Measurements from ENCODE around the gene SURF4. TPM values are rescaled to one million over a fixed set of nuclear protein-coding genes. Genes with fewer than 3 reads are reported as not detected.

Gene SURF4
- polyA plus RNA-seq (ENCODE audit: insufficient read length) = 157 TPM
- long read RNA-seq, donor 1, transcript SURF4-202 (6 exons, 2,984 nt) = major isoform, 80 of 93 reads
- long read RNA-seq, donor 1, partial matches to known transcripts = 13 of 93 reads
- long read RNA-seq, donor 1, other reads (novel, unspliced or antisense) = 0 of 93 reads
- long read RNA-seq, donor 2, transcript SURF4-202 (6 exons, 2,984 nt) = major isoform, 63 of 63 reads
- long read RNA-seq, donor 2, partial matches to known transcripts = 0 of 63 reads
- long read RNA-seq, donor 2, other reads (novel, unspliced or antisense) = 0 of 63 reads
- long read RNA-seq, donor 3, transcript SURF4-202 (6 exons, 2,984 nt) = major isoform, 24 of 24 reads
- long read RNA-seq, donor 3, partial matches to known transcripts = 0 of 24 reads
- long read RNA-seq, donor 3, other reads (novel, unspliced or antisense) = 0 of 24 reads
- long read RNA-seq, donor 4, partial matches to known transcripts = 0 of 2 reads
- long read RNA-seq, donor 4, other reads (novel, unspliced or antisense) = 0 of 2 reads
- long read RNA-seq, donor 5, transcript SURF4-202 (6 exons, 2,984 nt) = major isoform, 75 of 82 reads
- long read RNA-seq, donor 5, partial matches to known transcripts = 0 of 82 reads
- long read RNA-seq, donor 5, other reads (novel, unspliced or antisense) = 5 of 82 reads
- long read RNA-seq, donor 6, transcript SURF4-202 (6 exons, 2,984 nt) = major isoform, 69 of 70 reads
- long read RNA-seq, donor 6, partial matches to known transcripts = 0 of 70 reads
- long read RNA-seq, donor 6, other reads (novel, unspliced or antisense) = 0 of 70 reads
- long read RNA-seq, donor 7, transcript SURF4-202 (6 exons, 2,984 nt) = major isoform, 71 of 71 reads
- long read RNA-seq, donor 7, partial matches to known transcripts = 0 of 71 reads
- long read RNA-seq, donor 7, other reads (novel, unspliced or antisense) = 0 of 71 reads
- long read RNA-seq, donor 8, transcript SURF4-202 (6 exons, 2,984 nt) = major isoform, 19 of 19 reads
- long read RNA-seq, donor 8, partial matches to known transcripts = 0 of 19 reads
- long read RNA-seq, donor 8, other reads (novel, unspliced or antisense) = 0 of 19 reads

DNA sequence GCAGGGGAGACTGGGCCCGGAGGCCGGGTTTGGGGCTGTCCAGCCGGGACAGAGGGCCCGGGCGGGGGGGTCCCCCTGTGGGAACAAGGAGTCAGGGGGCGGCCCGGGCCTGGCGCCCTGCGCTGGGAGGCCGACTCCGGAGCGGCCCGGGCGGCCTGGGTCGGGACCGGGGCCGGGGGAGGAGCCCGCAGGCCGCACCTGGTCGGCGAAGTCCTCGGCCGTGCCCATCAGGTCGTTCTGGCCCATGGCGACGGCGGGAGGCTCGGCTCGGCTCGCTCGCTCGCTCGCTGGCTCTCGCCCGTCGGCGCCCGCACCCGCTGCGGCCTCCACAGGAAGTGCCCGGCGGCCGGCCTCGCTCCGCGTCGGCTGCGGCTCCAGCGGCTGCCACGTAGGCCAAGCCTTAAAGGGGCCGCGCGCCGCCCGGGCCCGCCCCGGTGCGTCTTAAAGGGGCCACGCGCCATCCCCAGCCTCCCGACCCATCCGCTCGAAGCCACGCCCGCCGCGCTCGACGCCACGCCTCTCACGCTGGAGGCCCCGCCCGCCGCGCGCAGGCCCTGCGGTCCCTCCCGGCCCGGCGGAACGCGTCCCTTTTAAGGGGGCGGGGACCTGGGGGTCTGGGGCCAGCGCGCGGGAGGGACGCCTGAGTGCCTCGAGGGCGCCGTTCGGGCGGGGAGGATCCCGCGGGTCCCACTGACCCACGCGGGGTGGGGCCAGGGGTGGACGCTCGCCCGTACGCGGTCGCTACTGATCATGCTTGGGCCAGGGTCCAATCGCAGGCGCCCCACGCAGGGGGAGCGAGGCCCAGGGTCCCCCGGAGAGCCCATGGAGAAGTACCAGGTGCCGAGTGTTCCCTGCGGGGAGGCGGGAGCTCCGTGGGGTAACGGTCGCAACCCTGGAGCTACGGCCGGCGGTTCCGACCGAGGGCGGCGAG lies at the start of gene SURF4, which contains the start of gene STKLD1:
SURF4 (minus strand) TSS at position 337 of the 931 bp plus-strand sequence; CDS start at position 246, 91 bp downstream.
STKLD1 (plus strand) TSS at position 643 of the 931 bp plus-strand sequence; CDS start at position 751, 108 bp downstream.
- peak; percentile 96 for DNase-seq

DNA sequence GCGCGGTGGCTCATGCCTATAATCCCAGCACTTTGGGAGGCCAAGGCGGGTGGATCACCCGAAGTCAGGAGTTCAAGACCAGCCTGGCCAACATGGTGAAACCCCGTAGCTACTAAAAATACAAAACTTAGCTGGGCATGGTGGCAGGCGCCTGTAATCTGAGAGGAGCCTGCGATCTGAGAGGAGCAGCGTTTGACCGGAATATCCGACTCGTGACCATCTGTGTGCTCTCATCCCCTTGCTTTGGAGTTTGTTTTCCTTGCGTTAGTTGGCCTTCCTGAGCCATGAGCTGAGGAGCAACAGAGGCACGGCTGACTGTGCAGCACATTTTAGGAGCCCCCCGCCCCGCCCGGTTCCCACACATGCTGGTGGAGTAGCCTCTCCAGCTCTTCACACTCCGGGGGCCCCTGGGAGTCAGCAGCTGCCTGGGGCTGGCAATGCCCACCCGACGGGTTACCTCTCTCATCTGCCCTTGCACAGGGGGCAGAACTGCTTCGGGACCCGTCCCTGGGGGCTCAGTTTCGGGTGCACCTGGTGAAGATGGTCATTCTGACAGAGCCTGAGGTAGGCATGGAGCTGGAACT lies 49.3 kb upstream of the SURF4 start:
- no peak for DNase-seq

DNA sequence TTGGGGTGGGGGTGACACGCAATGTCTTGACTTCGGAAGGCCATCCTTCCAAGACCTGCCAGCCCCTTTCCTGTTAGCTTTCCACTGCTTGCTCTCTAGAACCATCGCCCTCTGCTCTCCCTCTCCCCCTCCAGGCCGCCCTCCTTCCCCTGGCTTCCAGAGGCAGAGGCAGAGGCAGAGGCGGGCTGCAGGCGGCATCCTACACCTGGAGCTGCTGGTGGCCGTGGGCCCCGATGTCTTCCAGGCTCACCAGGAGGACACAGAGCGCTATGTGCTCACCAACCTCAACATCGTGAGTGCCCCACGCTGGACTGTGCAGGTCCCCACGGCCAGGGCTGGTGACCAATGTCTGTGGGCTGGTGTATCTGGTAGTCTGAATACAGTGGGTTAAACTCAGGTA lies 48.3 kb upstream of the SURF4 start:
- no peak for DNase-seq

DNA sequence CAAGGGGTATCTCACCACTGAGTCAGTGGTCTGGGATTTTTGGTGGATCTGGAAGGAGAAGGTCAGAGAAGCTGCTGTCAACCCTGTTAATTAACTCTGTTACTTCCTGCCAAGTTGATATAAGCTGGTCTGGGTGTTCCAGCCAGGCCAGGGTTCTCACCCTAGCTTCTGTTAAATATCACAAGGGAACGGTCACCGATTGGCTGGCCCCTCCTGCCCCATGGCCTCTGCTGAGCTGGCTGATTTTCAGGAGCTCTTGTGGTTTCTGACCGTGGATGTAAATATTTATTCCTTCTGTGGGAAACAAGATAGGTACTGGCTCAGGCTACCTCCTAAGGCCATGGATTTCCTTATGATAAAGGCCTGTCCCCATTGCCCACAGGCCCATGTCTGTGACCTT lies 47.4 kb upstream of the SURF4 start:
- no peak for DNase-seq

DNA sequence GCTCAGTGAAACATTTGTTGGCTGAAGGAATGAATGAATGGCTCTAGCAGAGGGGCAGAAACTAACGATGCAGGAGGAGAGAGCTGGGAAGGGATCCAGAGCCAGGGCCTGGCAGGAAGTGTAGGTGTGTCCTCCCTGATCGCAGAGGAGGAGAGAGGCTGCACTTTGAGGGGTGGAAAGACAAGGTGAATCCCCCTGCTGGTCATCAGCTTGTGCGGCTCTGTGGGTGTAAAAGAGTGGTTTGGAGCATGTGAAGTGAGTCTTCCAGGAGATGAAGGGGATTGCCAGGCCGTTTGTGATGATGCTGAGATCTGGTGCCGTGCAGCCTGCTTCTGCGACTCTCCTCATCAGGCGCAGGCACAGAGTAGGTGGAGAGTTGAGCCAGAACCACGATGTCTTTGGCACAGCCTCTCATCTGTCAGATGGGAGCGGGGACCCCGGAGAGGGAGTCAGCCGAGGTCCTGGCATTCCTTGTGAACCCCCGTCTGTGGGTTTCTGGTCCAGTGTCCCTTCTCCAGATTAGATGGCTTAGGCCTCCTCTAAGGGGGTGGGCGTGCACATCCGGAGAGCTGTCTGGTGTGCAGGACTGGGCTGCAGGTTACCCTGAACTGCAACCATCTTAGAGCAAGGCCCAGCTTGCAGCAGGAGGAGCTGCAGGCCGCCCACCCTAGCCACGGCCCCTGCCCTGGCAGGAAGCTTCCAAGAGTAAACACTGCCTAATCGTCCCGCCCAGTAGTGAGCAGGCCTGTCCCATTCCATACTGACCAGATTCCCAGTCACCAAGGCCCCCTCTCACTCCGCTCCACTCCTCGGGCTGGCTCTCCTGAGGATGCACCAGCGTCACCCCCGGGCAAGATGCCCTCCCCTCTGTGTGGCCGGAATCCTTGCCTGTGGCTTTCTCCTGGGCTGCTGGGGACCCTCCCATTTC lies 46.0 kb upstream of the SURF4 start, which contains the start of gene ADAMTS13:
ADAMTS13 (plus strand) TSS at position 753 of the 928 bp plus-strand sequence; CDS start at position 830, 77 bp downstream.
- no peak for DNase-seq

DNA sequence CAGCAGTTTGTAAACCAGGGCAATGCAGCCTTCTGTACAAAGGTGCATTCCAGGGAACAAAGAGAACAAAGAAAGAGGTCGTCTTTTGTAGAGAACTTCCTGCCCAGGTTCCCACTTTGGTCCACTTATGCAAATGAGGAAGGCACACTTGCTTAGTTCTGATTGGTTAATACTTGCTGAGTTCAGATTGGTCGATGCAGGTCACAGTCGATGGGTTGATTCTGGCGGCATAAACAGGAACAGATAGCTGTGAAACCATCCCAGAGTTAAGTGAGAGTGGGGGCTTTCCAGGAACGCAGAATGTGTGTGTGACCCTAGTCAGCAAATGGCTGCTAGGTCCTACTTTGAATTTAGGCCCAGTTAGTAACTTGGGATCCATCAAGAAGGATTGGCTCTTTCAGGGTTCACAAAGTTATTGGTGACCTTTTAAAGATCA lies 44.5 kb upstream of the SURF4 start:
- no peak for DNase-seq

DNA sequence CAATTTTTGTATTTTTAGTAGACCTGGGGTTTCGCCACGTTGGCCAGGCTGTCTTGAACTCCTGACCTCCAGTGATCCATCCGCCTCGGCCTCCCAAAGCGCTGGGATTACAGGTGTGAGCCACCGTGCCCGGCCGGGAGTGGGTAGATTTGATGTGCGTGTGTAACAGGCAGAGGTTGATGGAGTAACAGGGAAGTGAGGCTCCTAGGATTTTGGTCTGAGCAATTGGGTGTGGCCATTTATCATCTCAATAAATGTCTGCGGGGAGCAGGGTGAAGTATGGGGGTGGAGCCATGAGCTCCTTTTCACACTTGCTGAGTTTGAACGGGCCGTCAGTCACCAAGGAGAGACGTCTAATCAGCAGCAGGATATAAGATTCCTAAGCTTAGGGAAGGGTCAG lies 43.1 kb upstream of the SURF4 start:
- no peak for DNase-seq

DNA sequence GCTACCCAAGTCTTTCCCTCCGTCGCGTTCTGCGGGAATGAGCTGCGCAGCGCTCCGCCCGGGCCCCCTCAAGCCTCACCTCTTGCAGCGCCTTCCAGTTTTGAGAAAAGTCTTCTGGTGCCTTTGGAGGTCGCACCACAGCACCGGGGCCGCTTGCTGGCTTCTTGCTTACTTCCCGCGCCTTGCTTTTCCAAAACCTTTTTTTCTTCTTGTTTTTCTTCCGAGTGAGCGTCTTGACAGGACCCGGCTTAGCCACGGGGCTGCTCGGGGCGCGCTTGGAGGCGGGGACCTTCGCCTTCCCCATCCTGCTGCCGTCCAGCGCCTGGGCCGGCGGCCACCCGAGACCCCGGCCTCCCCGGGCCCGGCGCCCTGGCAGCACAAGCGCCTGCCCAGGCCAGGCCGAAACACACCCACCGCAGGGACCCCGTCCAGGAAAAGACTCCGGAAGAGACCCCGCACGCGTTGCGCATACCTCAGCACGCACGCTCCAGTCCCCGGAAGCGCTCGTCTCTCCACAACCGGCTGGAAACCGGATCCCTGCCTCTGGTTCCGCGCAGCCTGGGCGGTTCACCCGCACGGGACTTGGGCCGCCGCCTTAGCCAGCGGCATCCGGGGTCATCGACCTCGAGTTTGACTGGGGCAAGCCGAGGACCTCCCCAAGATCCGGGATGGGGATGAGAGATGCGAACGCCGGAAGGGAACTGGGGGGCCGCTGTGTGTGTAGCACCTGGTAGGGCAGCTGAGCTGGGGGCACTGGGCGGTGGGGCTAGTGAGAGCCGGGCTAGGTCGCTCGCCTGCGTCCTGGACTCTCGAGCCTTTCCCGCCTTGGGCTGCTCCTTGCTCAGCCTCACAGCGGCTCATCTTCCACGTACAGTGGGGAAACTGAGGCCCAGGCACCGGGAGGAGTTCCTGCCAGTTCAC lies 41.9 kb upstream of the SURF4 start, which contains the start of gene REXO4:
REXO4 (minus strand) TSS at position 470 of the 921 bp plus-strand sequence; CDS start at position 304, 166 bp downstream.
- peak; percentile 86 for DNase-seq

DNA sequence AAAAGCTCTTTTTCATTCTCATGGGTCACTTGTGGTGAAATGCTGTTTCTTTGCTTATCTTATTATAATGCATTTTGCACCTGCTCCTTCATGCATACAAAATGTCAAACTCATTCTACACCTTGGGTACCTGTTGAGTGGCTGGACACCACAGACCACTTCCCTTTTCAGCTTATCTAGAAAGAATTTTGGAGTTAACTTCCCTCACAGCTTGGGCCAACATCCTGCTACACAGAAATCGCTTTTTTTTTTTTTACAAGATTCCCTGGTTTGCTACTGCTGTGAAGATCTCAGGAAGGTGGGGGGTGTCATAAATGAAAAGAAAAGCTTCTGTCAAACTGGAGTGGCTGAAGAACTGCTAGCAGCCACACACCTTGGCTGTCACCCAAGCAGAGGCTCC lies 39.3 kb upstream of the SURF4 start:
- no peak for DNase-seq

DNA sequence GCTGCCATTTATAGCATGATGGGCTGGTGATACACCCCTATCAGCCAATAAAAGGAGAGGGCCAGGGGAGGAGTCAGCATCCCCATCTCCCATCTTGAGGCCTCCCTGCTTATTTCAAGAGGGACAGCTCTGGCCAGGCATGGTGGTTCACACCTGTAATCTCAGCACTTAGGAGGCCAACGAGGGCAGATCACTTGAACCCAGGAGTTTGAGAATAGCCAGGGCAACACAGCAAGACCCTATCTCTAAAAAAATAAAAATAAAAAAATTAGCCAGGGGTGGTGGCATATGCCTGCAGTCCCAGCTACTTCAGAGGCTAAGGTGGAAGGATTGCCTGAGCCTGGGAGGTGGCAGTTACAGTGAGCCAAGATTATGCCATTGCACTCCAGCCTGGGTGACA lies 32.2 kb upstream of the SURF4 start:
- DNase-seq = no peak

DNA sequence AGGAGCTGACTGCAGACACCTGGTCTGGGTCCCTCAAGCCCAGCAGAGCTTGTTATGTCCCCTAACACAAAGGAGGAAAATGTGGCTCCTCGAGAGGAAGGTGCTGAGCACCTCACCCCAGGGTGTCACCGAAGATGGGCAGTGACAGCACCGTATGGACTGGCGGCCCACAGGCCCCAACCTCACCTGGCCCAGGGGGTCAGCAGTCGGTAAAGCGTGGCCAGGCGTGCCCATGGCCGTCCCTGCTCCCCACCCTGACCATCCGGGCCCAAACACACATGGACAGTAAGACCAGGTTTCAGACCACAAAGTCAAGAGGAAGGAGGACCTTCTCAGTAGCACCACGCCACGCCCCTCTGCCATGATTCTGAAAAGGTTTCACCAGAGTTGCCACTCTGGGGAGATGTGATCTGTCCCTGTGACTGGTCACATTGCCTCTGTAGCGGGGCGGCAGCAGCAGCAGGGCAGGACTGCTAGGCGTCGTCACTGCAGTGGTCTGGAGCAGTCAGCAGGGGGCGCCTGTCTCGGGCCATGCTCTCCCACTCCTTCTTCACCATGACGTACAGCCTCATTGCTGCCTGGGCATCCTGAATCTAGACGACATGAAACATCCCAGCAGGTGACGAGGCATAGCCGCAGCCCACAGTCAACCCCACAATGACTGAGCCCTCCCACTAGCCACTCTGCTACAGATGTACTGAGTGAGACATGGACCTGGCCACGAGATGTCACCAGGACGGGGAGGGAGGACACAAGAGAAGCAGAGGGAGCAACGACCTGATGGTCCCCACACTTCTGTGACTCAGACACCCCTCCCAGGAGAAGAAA lies 30.8 kb upstream of the SURF4 start:
- DNase-seq = peak; percentile 57

DNA sequence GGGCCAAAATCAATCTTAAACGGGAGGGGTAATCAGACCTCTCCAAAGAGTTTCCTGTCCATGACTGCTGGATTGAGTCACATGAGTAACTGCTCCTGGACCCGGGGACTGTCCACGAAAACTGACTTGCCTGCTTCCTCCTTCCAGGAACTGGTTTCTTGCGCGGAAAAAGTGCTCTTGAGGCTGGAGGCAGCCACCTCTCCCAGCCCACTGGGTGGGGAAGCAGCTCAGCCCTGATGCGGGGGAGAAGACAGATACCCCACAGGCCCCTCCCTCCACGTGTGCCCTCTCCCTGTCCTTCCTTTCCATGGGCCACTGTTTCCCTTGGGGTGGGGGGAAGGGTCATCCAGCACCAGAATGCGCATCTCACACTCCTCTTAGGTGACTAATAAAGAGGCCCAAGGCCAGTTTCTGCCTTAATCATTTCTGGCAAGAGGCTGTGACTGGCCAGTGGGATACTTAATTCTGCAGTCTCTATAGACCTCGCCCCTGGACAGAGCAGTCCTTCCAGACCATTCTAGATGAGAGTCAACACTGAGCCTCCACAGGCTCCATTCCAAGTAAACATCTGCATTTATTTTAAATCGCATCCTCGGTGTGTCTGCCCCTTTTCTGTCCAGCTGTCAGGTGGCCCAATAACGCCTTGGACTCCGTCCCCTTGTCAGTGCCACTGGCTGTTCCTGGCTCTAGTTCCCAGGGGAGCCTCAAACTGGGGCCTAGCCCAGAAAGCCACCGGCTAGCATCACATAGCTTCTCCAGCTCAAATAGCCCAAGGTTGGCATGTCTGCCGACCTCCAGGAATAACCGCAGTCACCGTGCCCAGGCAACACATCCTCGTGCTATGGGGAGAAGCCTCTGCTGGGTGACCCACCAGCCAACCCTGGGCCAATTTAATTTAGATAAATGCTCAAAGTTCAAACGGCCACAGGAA lies 29.9 kb upstream of the SURF4 start:
- no peak for DNase-seq

DNA sequence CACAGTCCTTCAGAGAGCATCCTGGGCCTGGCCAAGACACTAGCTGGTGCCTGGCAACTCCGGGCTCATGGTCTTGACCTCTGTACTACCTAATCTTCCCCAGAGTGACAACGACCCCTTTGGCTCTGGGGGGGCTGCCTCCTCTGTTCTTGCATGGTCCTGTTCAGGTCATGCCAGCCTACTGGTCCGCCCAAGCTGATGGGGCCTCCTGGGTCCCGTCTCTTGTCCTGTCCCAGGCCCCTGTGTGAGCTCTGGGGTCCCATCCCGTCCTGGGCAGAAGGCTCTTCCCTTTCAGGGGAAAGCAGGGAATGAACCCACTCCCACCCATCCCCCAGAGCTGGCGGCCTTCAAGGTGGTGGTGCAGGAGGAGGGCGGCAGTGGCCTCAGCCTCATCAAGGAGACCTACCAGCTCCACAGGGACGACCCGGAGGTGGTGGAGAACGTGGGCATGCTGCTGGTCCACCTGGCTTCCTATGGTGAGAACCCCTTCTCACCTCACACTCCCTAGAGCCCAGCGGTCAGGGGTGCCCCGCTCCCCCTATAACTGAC lies 28.7 kb upstream of the SURF4 start:
- no peak for DNase-seq

DNA sequence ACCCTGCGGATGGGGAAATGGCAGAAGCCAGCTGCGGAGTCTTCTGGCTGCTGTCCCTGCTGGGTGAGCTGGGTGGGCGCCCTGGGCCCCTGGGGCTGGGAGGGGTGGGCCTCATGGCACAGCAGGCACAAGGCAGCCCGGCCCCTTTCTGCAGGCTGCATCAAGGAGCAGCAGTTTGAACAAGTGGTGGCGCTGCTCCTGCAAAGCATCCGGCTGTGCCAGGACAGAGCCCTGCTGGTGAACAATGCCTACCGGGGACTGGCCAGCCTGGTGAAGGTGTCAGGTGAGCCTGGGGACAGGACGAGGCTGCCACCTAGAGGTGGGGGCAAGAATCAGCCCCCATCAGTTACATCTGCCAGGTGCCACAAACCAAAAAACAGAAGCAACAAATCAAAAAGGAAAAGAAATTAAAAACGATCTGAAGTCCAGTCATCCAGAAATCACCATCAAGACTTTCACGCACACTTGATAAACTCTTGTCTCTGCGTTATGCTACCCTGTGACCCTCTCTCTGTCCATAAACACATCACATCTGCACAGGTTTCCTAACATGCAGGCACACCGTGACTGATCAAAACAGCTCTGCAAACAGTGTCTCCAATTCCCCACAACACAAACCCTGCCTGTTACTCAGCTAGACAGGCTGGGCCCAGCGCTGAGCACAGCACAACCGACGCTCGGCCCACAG lies 28.1 kb upstream of the SURF4 start:
- DNase-seq = no peak

DNA sequence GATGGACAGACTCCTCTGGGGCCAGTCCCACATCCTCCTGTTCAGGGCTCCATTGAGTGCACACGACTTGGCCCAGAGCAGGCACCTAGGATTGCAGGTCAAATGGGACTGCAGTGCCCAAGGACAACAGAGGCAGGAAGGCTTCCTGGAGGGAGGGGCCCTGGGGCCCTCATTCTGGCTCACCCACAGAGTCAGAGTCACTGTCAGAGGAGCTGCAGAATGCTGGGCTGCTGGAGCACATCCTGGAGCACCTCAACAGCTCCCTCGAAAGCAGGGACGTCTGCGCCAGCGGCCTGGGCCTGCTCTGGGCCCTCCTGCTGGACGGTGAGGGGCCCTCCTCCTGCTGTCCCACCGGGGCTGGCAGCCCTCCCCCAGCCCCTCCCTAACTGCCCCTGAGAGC lies 26.8 kb upstream of the SURF4 start:
- DNase-seq = no peak
